ENCODE data around the gene CRIM1.

CRIM1 gene

GRCh38 chr2:36479406-36479805, 123.8 kb downstream of the CRIM1 start:
- H3K27ac ChIP-seq (replicated peaks; ENCODE audit: low read length): no peak overlapping the region
- H3K18ac ChIP-seq (ENCODE audit: low read length): no peak overlapping the region
- H3K14ac ChIP-seq (ENCODE audit: low read length): no peak overlapping the region
- H2BK12ac ChIP-seq (ENCODE audit: low read length): no peak overlapping the region
- no peak for DNase-seq (ENCODE audit: low spot score)
- H3K36me3 ChIP-seq (replicated peaks in 1 of 2; ENCODE audit: control insufficient read depth in 2 of 2, insufficient read depth in 2 of 2, low read length in 2 of 2): peaks cover 27 to 40% of the 10 kb centered on the region in 2 donors
- no peaks in the 10 kb centered on the region for H3K4me1 ChIP-seq (ENCODE audit: control insufficient read depth in 2 of 2, insufficient read depth in 1 of 2, low read depth in 1 of 2, low read length in 2 of 2)
- no peak overlapping the region for H4K91ac ChIP-seq (ENCODE audit: low read depth, low read length, poor library complexity)
- H3K27me3 ChIP-seq (ENCODE audit: control insufficient read depth in 3 of 3, insufficient read depth in 3 of 3, low read depth in 1 of 3, low read length in 3 of 3): no peaks in the 10 kb centered on the region
- no peak overlapping the region for H2AFZ ChIP-seq (ENCODE audit: low read length)
- no peak overlapping the region for H3K4ac ChIP-seq (ENCODE audit: low read length)
- no peak overlapping the region for H2BK5ac ChIP-seq (ENCODE audit: low read length)
- no CpG with 5 or more reads among the region's 16 CpGs for WGBS, 2 donors (ENCODE audit: extremely low coverage in 2 of 2, insufficient read length in 2 of 2, insufficient replicate concordance in 1 of 2)
- peaks cover 2 to 27% of the 10 kb centered on the region in 2 donors for H3K9me3 ChIP-seq (replicated peaks in 1 of 2; ENCODE audit: control insufficient read depth in 2 of 2, insufficient read depth in 1 of 2, low read depth in 1 of 2, low read length in 2 of 2)
- no peak overlapping the region for H3K23ac ChIP-seq (ENCODE audit: low read depth, low read length, poor library complexity)
- no peak overlapping the region for H2BK15ac ChIP-seq (ENCODE audit: low read length)
- H3K4me3 ChIP-seq (ENCODE audit: low read length in 2 of 2): no peak overlapping the region
- H2AK5ac ChIP-seq (ENCODE audit: low read depth, low read length): no peak overlapping the region
- no peak overlapping the region for H4K8ac ChIP-seq (ENCODE audit: low read depth, low read length)
- no peak overlapping the region for H2BK120ac ChIP-seq (ENCODE audit: low read depth, low read length)
- no peak overlapping the region for H3K9ac ChIP-seq (ENCODE audit: low read depth, low read length, poor library complexity)
- H3K79me1 ChIP-seq (ENCODE audit: low read depth, low read length): no peaks in the 10 kb centered on the region
- no peak overlapping the region for H3K4me2 ChIP-seq (ENCODE audit: insufficient read depth, low read length, poor library complexity, severe bottlenecking)

- no CpG with 5 or more reads among the region's 5 CpGs for WGBS, 2 donors (ENCODE audit: extremely low coverage in 2 of 2, insufficient read length in 2 of 2, insufficient replicate concordance in 1 of 2)
- no peaks in the 10 kb centered on the region for H3K4me1 ChIP-seq (ENCODE audit: control insufficient read depth in 2 of 2, insufficient read depth in 1 of 2, low read depth in 1 of 2, low read length in 2 of 2)
Measured at GRCh38 chr2:36480028-36480427, 124.5 kb downstream of the CRIM1 start.

GRCh38 chr2:36480636-36481035, 125.1 kb downstream of the CRIM1 start:
- Histone ChIP-seq H3K9me3 (replicated peaks in 1 of 2; ENCODE audit: control insufficient read depth in 2 of 2, insufficient read depth in 1 of 2, low read depth in 1 of 2, low read length in 2 of 2) (peaks cover 2 to 17% of the 10 kb centered on the region in 2 donors), H2AFZ (ENCODE audit: low read length) (no peak overlapping the region), H3K36me3 (replicated peaks in 1 of 2; ENCODE audit: control insufficient read depth in 2 of 2, insufficient read depth in 2 of 2, low read length in 2 of 2) (peaks cover 27 to 40% of the 10 kb centered on the region in 2 donors), H3K14ac (ENCODE audit: low read length) (no peak overlapping the region), H3K4me3 (ENCODE audit: low read length in 2 of 2) (no peak overlapping the region), H2BK15ac (ENCODE audit: low read length) (no peak overlapping the region), H3K27me3 (ENCODE audit: control insufficient read depth in 3 of 3, insufficient read depth in 3 of 3, low read depth in 1 of 3, low read length in 3 of 3) (no peaks in the 10 kb centered on the region), H3K4ac (ENCODE audit: low read length) (no peak overlapping the region), H4K91ac (ENCODE audit: low read depth, low read length, poor library complexity) (no peak overlapping the region), H3K79me1 (ENCODE audit: low read depth, low read length) (no peaks in the 10 kb centered on the region), H3K23ac (ENCODE audit: low read depth, low read length, poor library complexity) (no peak overlapping the region), H3K18ac (ENCODE audit: low read length) (no peak overlapping the region), H3K4me2 (ENCODE audit: insufficient read depth, low read length, poor library complexity, severe bottlenecking) (no peak overlapping the region), H3K9ac (ENCODE audit: low read depth, low read length, poor library complexity) (no peak overlapping the region), H3K27ac (replicated peaks; ENCODE audit: low read length) (no peak overlapping the region), H2BK5ac (ENCODE audit: low read length) (no peak overlapping the region), H2AK5ac (ENCODE audit: low read depth, low read length) (no peak overlapping the region), H4K8ac (ENCODE audit: low read depth, low read length) (no peak overlapping the region), H3K4me1 (ENCODE audit: control insufficient read depth in 2 of 2, insufficient read depth in 1 of 2, low read depth in 1 of 2, low read length in 2 of 2) (no peaks in the 10 kb centered on the region), H2BK120ac (ENCODE audit: low read depth, low read length) (no peak overlapping the region), H2BK12ac (ENCODE audit: low read length) (no peak overlapping the region)
- no peak for DNase-seq (ENCODE audit: low spot score)
- WGBS, 2 donors (ENCODE audit: extremely low coverage in 2 of 2, insufficient read length in 2 of 2, insufficient replicate concordance in 1 of 2): no CpG with 5 or more reads among the region's 2 CpGs

More at GRCh38 chr2:36480028-36480427, 124.5 kb downstream of the CRIM1 start:
- DNase-seq (ENCODE audit: low spot score): no peak
- Histone ChIP-seq H3K4me3 (ENCODE audit: low read length in 2 of 2) (no peak overlapping the region), H2AFZ (ENCODE audit: low read length) (no peak overlapping the region), H3K18ac (ENCODE audit: low read length) (no peak overlapping the region), H2AK5ac (ENCODE audit: low read depth, low read length) (no peak overlapping the region), H4K91ac (ENCODE audit: low read depth, low read length, poor library complexity) (no peak overlapping the region), H3K4me2 (ENCODE audit: insufficient read depth, low read length, poor library complexity, severe bottlenecking) (no peak overlapping the region), H3K36me3 (replicated peaks in 1 of 2; ENCODE audit: control insufficient read depth in 2 of 2, insufficient read depth in 2 of 2, low read length in 2 of 2) (peaks cover 27 to 40% of the 10 kb centered on the region in 2 donors), H3K27me3 (ENCODE audit: control insufficient read depth in 3 of 3, insufficient read depth in 3 of 3, low read depth in 1 of 3, low read length in 3 of 3) (no peaks in the 10 kb centered on the region), H3K9me3 (replicated peaks in 1 of 2; ENCODE audit: control insufficient read depth in 2 of 2, insufficient read depth in 1 of 2, low read depth in 1 of 2, low read length in 2 of 2) (peaks cover 2 to 23% of the 10 kb centered on the region in 2 donors), H4K8ac (ENCODE audit: low read depth, low read length) (no peak overlapping the region), H3K27ac (replicated peaks; ENCODE audit: low read length) (no peak overlapping the region), H2BK12ac (ENCODE audit: low read length) (no peak overlapping the region), H3K14ac (ENCODE audit: low read length) (no peak overlapping the region), H3K79me1 (ENCODE audit: low read depth, low read length) (no peaks in the 10 kb centered on the region), H3K23ac (ENCODE audit: low read depth, low read length, poor library complexity) (no peak overlapping the region), H3K9ac (ENCODE audit: low read depth, low read length, poor library complexity) (no peak overlapping the region), H2BK120ac (ENCODE audit: low read depth, low read length) (no peak overlapping the region), H2BK15ac (ENCODE audit: low read length) (no peak overlapping the region), H2BK5ac (ENCODE audit: low read length) (no peak overlapping the region), H3K4ac (ENCODE audit: low read length) (no peak overlapping the region)

- no peak for DNase-seq (ENCODE audit: low spot score)
- Histone ChIP-seq H2BK120ac (ENCODE audit: low read depth, low read length) (no peak overlapping the region), H2BK12ac (ENCODE audit: low read length) (no peak overlapping the region), H2BK5ac (ENCODE audit: low read length) (no peak overlapping the region), H3K27ac (replicated peaks; ENCODE audit: low read length) (no peak overlapping the region), H2AFZ (ENCODE audit: low read length) (no peak overlapping the region), H3K9ac (ENCODE audit: low read depth, low read length, poor library complexity) (no peak overlapping the region), H3K14ac (ENCODE audit: low read length) (no peak overlapping the region), H3K23ac (ENCODE audit: low read depth, low read length, poor library complexity) (no peak overlapping the region), H4K91ac (ENCODE audit: low read depth, low read length, poor library complexity) (no peak overlapping the region), H3K9me3 (replicated peaks in 1 of 2; ENCODE audit: control insufficient read depth in 2 of 2, insufficient read depth in 1 of 2, low read depth in 1 of 2, low read length in 2 of 2) (peaks cover 2 to 6% of the 10 kb centered on the region in 2 donors), H4K8ac (ENCODE audit: low read depth, low read length) (no peak overlapping the region), H3K4me2 (ENCODE audit: insufficient read depth, low read length, poor library complexity, severe bottlenecking) (no peak overlapping the region), H2AK5ac (ENCODE audit: low read depth, low read length) (no peak overlapping the region), H2BK15ac (ENCODE audit: low read length) (no peak overlapping the region), H3K79me1 (ENCODE audit: low read depth, low read length) (no peaks in the 10 kb centered on the region), H3K36me3 (replicated peaks in 1 of 2; ENCODE audit: control insufficient read depth in 2 of 2, insufficient read depth in 2 of 2, low read length in 2 of 2) (peaks cover 27 to 40% of the 10 kb centered on the region in 2 donors), H3K4me3 (ENCODE audit: low read length in 2 of 2) (no peak overlapping the region), H3K18ac (ENCODE audit: low read length) (no peak overlapping the region), H3K4me1 (ENCODE audit: control insufficient read depth in 2 of 2, insufficient read depth in 1 of 2, low read depth in 1 of 2, low read length in 2 of 2) (no peaks in the 10 kb centered on the region), H3K27me3 (ENCODE audit: control insufficient read depth in 3 of 3, insufficient read depth in 3 of 3, low read depth in 1 of 3, low read length in 3 of 3) (no peaks in the 10 kb centered on the region), H3K4ac (ENCODE audit: low read length) (no peak overlapping the region)
- no CpG with 5 or more reads among the region's 5 CpGs for WGBS, 2 donors (ENCODE audit: extremely low coverage in 2 of 2, insufficient read length in 2 of 2, insufficient replicate concordance in 1 of 2)
Measured at GRCh38 chr2:36481709-36482108, 126.1 kb downstream of the CRIM1 start.
